GM12874 (cell line): Measurements from ENCODE around the gene SEPTIN12.

Experiments used
- CTCF ChIP-seq: IDR thresholded peaks from 2 replicates; pipeline ENCODE4 v1.5.1; 2011; ENCODE audit warnings: low read depth, mild to moderate bottlenecking, control low read depth, low read length, moderate library complexity; ENCODE audit not compliant: insufficient read depth

The SEPTIN12 gene

GRCh38 chr16:4736546-4736945 lies 51.6 kb downstream of the SEPTIN12 start:
- TF ChIP-seq CTCF = no peak

- TF ChIP-seq CTCF = no peak
Observed at GRCh38 chr16:4734730-4735535, 53.2 kb downstream of the SEPTIN12 start.

- no peak for TF ChIP-seq CTCF
Observed at GRCh38 chr16:4734063-4734729, 53.9 kb downstream of the SEPTIN12 start, which contains the start of the genes ANKS3 and DNAAF8. TSS of gene ANKS3 (minus strand) at chr16:4734271. CDS start at chr16:4730149, 4,122 bp downstream. TSS of gene DNAAF8 (plus strand) at chr16:4734537. CDS start at chr16:4736515, 1,978 bp downstream.

GRCh38 chr16:4733747-4734062 lies 54.4 kb downstream of the SEPTIN12 start:
- no peak for TF ChIP-seq CTCF

GRCh38 chr16:4733211-4733742 lies 54.9 kb downstream of the SEPTIN12 start:
- TF ChIP-seq CTCF = no peak

- TF ChIP-seq CTCF = no peak
Observed at GRCh38 chr16:4729876-4730275, 58.3 kb downstream of the SEPTIN12 start.

GRCh38 chr16:4728676-4729075 lies 59.5 kb downstream of the SEPTIN12 start:
- TF ChIP-seq CTCF = no peak
